GM18951 (cell line): Measurements from ENCODE around the gene ANKRD2.
"Not testable (repeated sequence)": the region's sequence is repeated elsewhere in the genome, so short reads cannot be mapped to it uniquely, and the experiment has no call there.

Source experiments
- POLR2A ChIP-seq: IDR thresholded peaks from 4 replicates; pipeline ENCODE4 v1.6.1; 2011; ENCODE audit warnings: mild to moderate bottlenecking; ENCODE audit not compliant: insufficient read length, insufficient read depth; ENCODE audit errors: extremely low read depth
- in situ Hi-C: fragments of 300-500 bp; cut with MboI; formaldehyde crosslinking; loops from one replicate; pipeline ENCODE4 v1.12.0; 2022; ENCODE audit warnings: low sequenced_read_pairs, mixed read lengths, inconsistent platforms; ENCODE audit not compliant: unreplicated experiment

The ANKRD2 gene

GRCh38 chr10:97551271-97551670 is 21.3 kb upstream of the ANKRD2 start:
- in situ Hi-C loops, result no loop called here

GRCh38 chr10:97553575-97554031 is 19.0 kb upstream of the ANKRD2 start:
- in situ Hi-C loops, result no loop called here
- TF ChIP-seq POLR2A, result no peak

More at GRCh38 chr10:97551271-97551670, 21.3 kb upstream of the ANKRD2 start:
- TF ChIP-seq POLR2A, result no peak

GRCh38 chr10:97554336-97554735 is 18.2 kb upstream of the ANKRD2 start:
- in situ Hi-C loops, result not testable (repeated sequence)

GRCh38 chr10:97555541-97555940 is 17.0 kb upstream of the ANKRD2 start:
- in situ Hi-C loops, result not testable (repeated sequence)

- in situ Hi-C loops, result not testable (repeated sequence)
Measured at GRCh38 chr10:97560731-97561381, 11.7 kb upstream of the ANKRD2 start.

- in situ Hi-C loops, result not testable (repeated sequence)
Measured at GRCh38 chr10:97561386-97562077, 11.0 kb upstream of the ANKRD2 start.

GRCh38 chr10:97562329-97562728 is 10.2 kb upstream of the ANKRD2 start:
- in situ Hi-C loops, result not testable (repeated sequence)

- in situ Hi-C loops, result no loop called here
- TF ChIP-seq POLR2A, result no peak
Measured at GRCh38 chr10:97563337-97563736, 9.2 kb upstream of the ANKRD2 start.

GRCh38 chr10:97564776-97565175 is 7.8 kb upstream of the ANKRD2 start:
- in situ Hi-C loops, result no loop called here
- no peak for TF ChIP-seq POLR2A

- in situ Hi-C loops, result no loop called here
- TF ChIP-seq POLR2A, result no peak
Measured at GRCh38 chr10:97566336-97566996, 6.1 kb upstream of the ANKRD2 start.

- in situ Hi-C loops, result no loop called here
- no peak for TF ChIP-seq POLR2A
Measured at GRCh38 chr10:97567891-97568290, 4.7 kb upstream of the ANKRD2 start.

- TF ChIP-seq POLR2A, result no peak
- in situ Hi-C loops, result no loop called here
Measured at GRCh38 chr10:97570146-97570788, 2.3 kb upstream of the ANKRD2 start.

GRCh38 chr10:97570789-97571471 is 1.6 kb upstream of the ANKRD2 start:
- no peak for TF ChIP-seq POLR2A
- in situ Hi-C loops, result no loop called here
